HL-60 (cell line): ENCODE data around the gene MICAL2.

Source experiments
- GABPA ChIP-seq: IDR thresholded peaks from 2 replicates; pipeline ENCODE4 v1.6.1; 2012; ENCODE audit warnings: low read depth
- POLR2AphosphoS5 ChIP-seq: IDR thresholded peaks from 2 replicates; pipeline ENCODE4 v1.6.1; 2012; ENCODE audit warnings: low read depth
- TF ChIP-seq, protein P1 (sequence below): IDR thresholded peaks from one replicate; pipeline ENCODE4 v1.5.1; 2011; ENCODE audit warnings: low read length, control low read depth, inconsistent platforms; ENCODE audit not compliant: insufficient read depth
- TF ChIP-seq, protein P2 (sequence below): IDR thresholded peaks from 2 replicates; pipeline ENCODE4 v1.6.1; 2012; ENCODE audit warnings: low read depth; ENCODE audit not compliant: insufficient replicate concordance

DNA sequence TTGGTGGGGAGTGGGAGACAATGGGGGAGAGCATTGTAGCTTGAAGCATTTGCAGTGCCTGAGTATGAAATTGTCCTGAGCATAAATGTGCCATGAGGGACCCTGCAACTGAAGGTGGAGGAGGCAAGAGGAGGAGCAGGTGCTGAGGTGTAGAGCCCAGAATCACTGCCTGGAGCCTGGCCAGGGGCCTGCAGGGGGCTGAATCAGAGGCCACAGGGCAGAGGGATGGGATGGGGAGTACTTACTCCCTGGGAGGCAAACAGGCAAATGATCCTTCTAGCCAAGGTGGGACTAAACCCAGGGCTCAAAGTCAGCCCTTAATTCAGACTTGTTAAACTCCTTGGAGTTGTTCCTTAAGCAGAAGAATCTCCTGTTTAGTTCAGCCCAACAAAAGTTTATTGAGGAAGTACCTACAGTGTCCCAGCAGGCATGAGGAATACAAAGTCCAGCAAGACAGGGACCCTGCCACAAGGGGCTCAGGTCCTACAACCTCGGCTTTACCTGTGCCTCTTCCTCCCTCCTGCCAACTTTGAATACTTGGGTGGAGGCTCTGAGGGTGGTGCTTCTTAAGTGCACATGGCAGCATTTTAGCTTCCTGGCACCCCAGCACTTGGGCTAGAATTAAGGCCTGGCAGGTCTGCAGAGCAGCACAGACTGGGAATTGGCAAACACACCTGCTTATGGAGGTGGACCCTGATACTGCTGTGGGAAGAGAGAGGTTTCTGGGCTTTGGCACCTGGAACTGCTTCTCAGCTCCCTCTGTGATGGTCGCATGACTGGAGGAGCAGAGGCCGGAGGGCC lies 20.0 kb downstream of the MICAL2 start:
- TF ChIP-seq POLR2AphosphoS5: no peak
- TF ChIP-seq, protein P1, sequence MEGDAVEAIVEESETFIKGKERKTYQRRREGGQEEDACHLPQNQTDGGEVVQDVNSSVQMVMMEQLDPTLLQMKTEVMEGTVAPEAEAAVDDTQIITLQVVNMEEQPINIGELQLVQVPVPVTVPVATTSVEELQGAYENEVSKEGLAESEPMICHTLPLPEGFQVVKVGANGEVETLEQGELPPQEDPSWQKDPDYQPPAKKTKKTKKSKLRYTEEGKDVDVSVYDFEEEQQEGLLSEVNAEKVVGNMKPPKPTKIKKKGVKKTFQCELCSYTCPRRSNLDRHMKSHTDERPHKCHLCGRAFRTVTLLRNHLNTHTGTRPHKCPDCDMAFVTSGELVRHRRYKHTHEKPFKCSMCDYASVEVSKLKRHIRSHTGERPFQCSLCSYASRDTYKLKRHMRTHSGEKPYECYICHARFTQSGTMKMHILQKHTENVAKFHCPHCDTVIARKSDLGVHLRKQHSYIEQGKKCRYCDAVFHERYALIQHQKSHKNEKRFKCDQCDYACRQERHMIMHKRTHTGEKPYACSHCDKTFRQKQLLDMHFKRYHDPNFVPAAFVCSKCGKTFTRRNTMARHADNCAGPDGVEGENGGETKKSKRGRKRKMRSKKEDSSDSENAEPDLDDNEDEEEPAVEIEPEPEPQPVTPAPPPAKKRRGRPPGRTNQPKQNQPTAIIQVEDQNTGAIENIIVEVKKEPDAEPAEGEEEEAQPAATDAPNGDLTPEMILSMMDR: no peak
- TF ChIP-seq GABPA: no peak
- TF ChIP-seq, protein P2, sequence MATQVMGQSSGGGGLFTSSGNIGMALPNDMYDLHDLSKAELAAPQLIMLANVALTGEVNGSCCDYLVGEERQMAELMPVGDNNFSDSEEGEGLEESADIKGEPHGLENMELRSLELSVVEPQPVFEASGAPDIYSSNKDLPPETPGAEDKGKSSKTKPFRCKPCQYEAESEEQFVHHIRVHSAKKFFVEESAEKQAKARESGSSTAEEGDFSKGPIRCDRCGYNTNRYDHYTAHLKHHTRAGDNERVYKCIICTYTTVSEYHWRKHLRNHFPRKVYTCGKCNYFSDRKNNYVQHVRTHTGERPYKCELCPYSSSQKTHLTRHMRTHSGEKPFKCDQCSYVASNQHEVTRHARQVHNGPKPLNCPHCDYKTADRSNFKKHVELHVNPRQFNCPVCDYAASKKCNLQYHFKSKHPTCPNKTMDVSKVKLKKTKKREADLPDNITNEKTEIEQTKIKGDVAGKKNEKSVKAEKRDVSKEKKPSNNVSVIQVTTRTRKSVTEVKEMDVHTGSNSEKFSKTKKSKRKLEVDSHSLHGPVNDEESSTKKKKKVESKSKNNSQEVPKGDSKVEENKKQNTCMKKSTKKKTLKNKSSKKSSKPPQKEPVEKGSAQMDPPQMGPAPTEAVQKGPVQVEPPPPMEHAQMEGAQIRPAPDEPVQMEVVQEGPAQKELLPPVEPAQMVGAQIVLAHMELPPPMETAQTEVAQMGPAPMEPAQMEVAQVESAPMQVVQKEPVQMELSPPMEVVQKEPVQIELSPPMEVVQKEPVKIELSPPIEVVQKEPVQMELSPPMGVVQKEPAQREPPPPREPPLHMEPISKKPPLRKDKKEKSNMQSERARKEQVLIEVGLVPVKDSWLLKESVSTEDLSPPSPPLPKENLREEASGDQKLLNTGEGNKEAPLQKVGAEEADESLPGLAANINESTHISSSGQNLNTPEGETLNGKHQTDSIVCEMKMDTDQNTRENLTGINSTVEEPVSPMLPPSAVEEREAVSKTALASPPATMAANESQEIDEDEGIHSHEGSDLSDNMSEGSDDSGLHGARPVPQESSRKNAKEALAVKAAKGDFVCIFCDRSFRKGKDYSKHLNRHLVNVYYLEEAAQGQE: no peak
